ENCODE measurements around the gene REXO4. TPM values are rescaled to one million over a fixed set of nuclear protein-coding genes. Genes with fewer than 3 reads are reported as not detected.
"Not testable (repeated sequence)": the region's sequence is repeated elsewhere in the genome, so short reads cannot be mapped to it uniquely, and the experiment has no call there.

REXO4 gene
- total RNA-seq, 2 donors from 2014 or later = 30.2 to 36.5 TPM

DNA sequence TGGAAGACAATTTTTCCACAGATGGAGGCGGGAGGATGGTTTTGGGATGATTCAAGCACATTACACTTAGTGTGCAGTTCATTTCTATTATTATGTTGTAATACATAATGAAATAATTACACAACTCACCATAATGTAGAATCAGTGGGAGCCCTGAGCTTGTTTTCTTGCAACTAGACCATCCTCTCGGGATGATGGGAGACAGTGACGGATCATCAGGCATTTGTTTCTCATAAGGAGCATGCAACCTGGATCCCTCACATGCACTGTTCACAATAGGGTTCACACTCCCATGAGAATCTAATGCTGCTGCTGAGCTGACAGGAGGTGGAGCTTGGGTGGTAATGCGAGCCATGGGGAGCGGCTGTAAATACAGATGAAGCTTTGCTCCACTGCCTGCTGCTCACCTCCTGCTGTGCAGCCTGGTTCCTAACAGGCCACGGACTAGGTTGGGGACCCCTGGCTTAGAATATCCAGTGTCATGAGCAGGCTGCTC, 40.0 kb downstream of the REXO4 start:
- peaks cover 11% of the 10 kb centered on the region for H3K27me3 Mint-ChIP-seq (ENCODE audit: insufficient read depth)
- H3K36me3 ChIP-seq (ENCODE audit: control insufficient read depth, insufficient read depth, low read length) = peaks cover 9% of the 10 kb centered on the region
- H3K36me3 Mint-ChIP-seq (ENCODE audit: low read depth) = peaks cover 5% of the 10 kb centered on the region
- peaks cover 4% of the 10 kb centered on the region for H3K4me1 ChIP-seq (ENCODE audit: control insufficient read depth, insufficient read depth, low read length)
- no peak overlapping the region for H3K9ac ChIP-seq (ENCODE audit: extremely low read depth, low read length, poor library complexity, severe bottlenecking)
- peaks cover 8% of the 10 kb centered on the region for H3K4me1 Mint-ChIP-seq
- no peak for DNase-seq
- TF ChIP-seq, protein P1, sequence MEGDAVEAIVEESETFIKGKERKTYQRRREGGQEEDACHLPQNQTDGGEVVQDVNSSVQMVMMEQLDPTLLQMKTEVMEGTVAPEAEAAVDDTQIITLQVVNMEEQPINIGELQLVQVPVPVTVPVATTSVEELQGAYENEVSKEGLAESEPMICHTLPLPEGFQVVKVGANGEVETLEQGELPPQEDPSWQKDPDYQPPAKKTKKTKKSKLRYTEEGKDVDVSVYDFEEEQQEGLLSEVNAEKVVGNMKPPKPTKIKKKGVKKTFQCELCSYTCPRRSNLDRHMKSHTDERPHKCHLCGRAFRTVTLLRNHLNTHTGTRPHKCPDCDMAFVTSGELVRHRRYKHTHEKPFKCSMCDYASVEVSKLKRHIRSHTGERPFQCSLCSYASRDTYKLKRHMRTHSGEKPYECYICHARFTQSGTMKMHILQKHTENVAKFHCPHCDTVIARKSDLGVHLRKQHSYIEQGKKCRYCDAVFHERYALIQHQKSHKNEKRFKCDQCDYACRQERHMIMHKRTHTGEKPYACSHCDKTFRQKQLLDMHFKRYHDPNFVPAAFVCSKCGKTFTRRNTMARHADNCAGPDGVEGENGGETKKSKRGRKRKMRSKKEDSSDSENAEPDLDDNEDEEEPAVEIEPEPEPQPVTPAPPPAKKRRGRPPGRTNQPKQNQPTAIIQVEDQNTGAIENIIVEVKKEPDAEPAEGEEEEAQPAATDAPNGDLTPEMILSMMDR (conservative IDR thresholded peaks at IDR 0.05) = no peak
- H3K27ac Mint-ChIP-seq = no peak overlapping the region
- H3K27me3 ChIP-seq (ENCODE audit: control insufficient read depth, insufficient read depth, low read length, poor library complexity, severe bottlenecking) = no peaks in the 10 kb centered on the region
- 69 to 73% methylated on average over 4 to 6 of the region's 6 CpGs for WGBS, 2 experiments (ENCODE audit: insufficient coverage in 1 of 2, insufficient read length in 1 of 2)
- H3K27ac ChIP-seq (ENCODE audit: low read depth, low read length) = no peak overlapping the region
- no peak overlapping the region for H3K4me3 ChIP-seq (ENCODE audit: low read length)
- H3K4me3 Mint-ChIP-seq = no peak overlapping the region
- no peaks in the 10 kb centered on the region for H3K9me3 ChIP-seq (ENCODE audit: control insufficient read depth, low read length)
- peaks cover 9% of the 10 kb centered on the region for H3K9me3 Mint-ChIP-seq

DNA sequence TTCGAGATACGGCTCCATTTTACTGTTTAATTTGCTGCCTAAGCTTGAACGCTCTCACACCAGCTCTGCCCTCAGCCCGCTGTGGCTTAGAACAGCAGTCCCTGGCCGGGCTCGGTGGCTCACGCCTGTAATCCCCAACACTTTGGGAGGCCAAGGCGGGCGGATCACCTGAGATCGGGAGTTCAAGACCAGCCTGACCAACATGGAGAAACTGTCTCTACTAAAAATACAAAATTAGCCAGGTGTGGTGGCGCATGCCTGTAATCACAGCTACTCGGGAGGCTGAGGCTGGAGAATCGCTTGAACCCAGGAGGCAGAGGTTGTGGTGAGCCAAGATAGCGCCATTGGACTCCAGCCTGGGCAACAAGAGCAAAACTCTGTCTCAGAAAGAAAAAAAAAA, 40.5 kb downstream of the REXO4 start:
- H3K4me3 ChIP-seq (ENCODE audit: low read length) = peak overlapping the region; percentile 78
- not testable (repeated sequence) for DNase-seq; H3K27ac ChIP-seq (ENCODE audit: low read depth, low read length); H3K9ac ChIP-seq (ENCODE audit: extremely low read depth, low read length, poor library complexity, severe bottlenecking); H3K27me3 ChIP-seq (ENCODE audit: control insufficient read depth, insufficient read depth, low read length, poor library complexity, severe bottlenecking); H3K9me3 Mint-ChIP-seq; H3K27ac Mint-ChIP-seq; H3K36me3 Mint-ChIP-seq (ENCODE audit: low read depth); H3K4me1 ChIP-seq (ENCODE audit: control insufficient read depth, insufficient read depth, low read length); H3K9me3 ChIP-seq (ENCODE audit: control insufficient read depth, low read length)
- Mint-ChIP-seq H3K4me1 (peaks cover 12% of the 10 kb centered on the region), H3K27me3 (ENCODE audit: insufficient read depth) (peaks cover 11% of the 10 kb centered on the region), H3K4me3 (peak overlapping the region; percentile 94)
- 93 to 95% methylated on average over 9 to 14 of the region's 14 CpGs for WGBS, 2 experiments (ENCODE audit: insufficient coverage in 1 of 2, insufficient read length in 1 of 2)
- H3K36me3 ChIP-seq (ENCODE audit: control insufficient read depth, insufficient read depth, low read length) = peaks cover 14% of the 10 kb centered on the region

DNA sequence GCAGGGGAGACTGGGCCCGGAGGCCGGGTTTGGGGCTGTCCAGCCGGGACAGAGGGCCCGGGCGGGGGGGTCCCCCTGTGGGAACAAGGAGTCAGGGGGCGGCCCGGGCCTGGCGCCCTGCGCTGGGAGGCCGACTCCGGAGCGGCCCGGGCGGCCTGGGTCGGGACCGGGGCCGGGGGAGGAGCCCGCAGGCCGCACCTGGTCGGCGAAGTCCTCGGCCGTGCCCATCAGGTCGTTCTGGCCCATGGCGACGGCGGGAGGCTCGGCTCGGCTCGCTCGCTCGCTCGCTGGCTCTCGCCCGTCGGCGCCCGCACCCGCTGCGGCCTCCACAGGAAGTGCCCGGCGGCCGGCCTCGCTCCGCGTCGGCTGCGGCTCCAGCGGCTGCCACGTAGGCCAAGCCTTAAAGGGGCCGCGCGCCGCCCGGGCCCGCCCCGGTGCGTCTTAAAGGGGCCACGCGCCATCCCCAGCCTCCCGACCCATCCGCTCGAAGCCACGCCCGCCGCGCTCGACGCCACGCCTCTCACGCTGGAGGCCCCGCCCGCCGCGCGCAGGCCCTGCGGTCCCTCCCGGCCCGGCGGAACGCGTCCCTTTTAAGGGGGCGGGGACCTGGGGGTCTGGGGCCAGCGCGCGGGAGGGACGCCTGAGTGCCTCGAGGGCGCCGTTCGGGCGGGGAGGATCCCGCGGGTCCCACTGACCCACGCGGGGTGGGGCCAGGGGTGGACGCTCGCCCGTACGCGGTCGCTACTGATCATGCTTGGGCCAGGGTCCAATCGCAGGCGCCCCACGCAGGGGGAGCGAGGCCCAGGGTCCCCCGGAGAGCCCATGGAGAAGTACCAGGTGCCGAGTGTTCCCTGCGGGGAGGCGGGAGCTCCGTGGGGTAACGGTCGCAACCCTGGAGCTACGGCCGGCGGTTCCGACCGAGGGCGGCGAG, 41.8 kb downstream of the REXO4 start, which contains the start of the genes STKLD1 and SURF4:
Gene STKLD1, plus strand, starts transcription at position 643 of the 931 bp plus-strand sequence. Its CDS starts 108 bp downstream, at position 751.
Gene SURF4, minus strand, starts transcription at position 337 of the 931 bp plus-strand sequence. Its CDS starts 91 bp downstream, at position 246.
- peaks cover 25% of the 10 kb centered on the region for H3K36me3 ChIP-seq (ENCODE audit: control insufficient read depth, insufficient read depth, low read length)
- 2 to 6% methylated on average over 39 to 120 of the region's 120 CpGs for WGBS, 2 experiments (ENCODE audit: insufficient coverage in 1 of 2, insufficient read length in 1 of 2)
- H3K27me3 Mint-ChIP-seq (ENCODE audit: insufficient read depth) = peaks cover 11% of the 10 kb centered on the region

More for the DNA sequence above, 41.8 kb downstream of the REXO4 start, which contains the start of the genes STKLD1 and SURF4:
- H3K27ac ChIP-seq (ENCODE audit: low read depth, low read length) = peak within 1 kb of the TSS; percentile 86
- H3K4me1 ChIP-seq (ENCODE audit: control insufficient read depth, insufficient read depth, low read length) = peaks cover 11% of the 10 kb centered on the region
- H3K4me3 ChIP-seq (ENCODE audit: low read length) = peak within 1 kb of the TSS; percentile 91
- peak; percentile 98 for DNase-seq
- Mint-ChIP-seq H3K4me3 (peak within 1 kb of the TSS; percentile 94), H3K9me3 (peaks cover 9% of the 10 kb centered on the region), H3K4me1 (peaks cover 22% of the 10 kb centered on the region), H3K36me3 (ENCODE audit: low read depth) (peaks cover 10% of the 10 kb centered on the region), H3K27ac (peak within 1 kb of the TSS; percentile 97)
- H3K27me3 ChIP-seq (ENCODE audit: control insufficient read depth, insufficient read depth, low read length, poor library complexity, severe bottlenecking) = no peaks in the 10 kb centered on the region
- H3K9ac ChIP-seq (ENCODE audit: extremely low read depth, low read length, poor library complexity, severe bottlenecking) = peak within 1 kb of the TSS; percentile 97
- TF ChIP-seq, protein P1 (conservative IDR thresholded peaks at IDR 0.05) = no peak
- no peaks in the 10 kb centered on the region for H3K9me3 ChIP-seq (ENCODE audit: control insufficient read depth, low read length)
